HG02610 (cell line): Measurements from ENCODE around the gene CTBP1.

ENCODE experiments used
- ATAC-seq: cut with Tn5 transposase; IDR thresholded peaks from one replicate; pipeline ENCODE4 v1.9.1; 2021; ENCODE audit warnings: mild to moderate bottlenecking, moderate library complexity; ENCODE audit not compliant: unreplicated experiment

The CTBP1 gene

DNA sequence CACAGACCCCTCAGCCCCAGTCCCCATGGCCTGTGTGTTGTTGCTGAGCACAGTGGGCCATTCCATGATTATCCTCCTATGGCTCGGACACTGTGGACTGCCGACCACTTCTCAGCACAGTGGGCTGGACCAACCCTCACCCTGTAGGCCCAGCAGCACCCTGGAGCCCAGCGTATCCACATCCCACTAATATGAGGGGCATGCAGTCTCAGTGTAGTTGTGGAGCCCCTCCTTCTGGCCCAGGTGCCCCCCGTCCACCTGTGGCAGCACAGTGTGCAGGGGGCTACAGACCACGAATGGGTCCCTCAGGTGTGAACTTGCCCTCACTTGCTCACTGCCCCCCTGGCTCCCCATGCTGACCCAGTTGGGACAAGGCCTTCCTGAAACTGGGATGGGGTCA is 84.5 kb downstream of the CTBP1 start:
- no peak for ATAC-seq

DNA sequence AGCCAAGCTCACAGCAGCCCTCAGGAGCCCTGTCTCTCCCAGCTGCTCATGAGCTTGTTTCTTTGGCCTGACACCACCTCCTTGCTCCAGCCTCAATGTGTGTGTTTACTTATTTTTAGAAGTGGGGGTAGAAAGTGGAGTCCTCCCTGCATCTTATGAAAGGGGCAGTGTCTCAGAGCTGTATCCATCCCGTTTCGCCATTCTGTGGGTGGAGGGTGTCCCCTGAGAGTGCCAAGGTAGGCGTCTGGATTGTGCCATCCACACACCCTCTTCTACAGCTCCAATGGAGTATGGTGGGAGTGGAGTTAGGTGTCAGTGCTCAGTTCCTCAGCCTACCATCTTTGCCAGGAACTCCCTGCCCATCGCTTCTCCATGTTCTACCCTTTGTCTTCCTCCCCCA is 84.9 kb downstream of the CTBP1 start:
- no peak for ATAC-seq
